Right atrium auricular region (tissue), 2 donors: ENCODE data around the gene ZBTB20. TPM values are rescaled to one million over a fixed set of nuclear protein-coding genes. Genes with fewer than 3 reads are reported as not detected.

Experiments
- DNase-seq: peaks from one replicate; pipeline ENCODE4 v3.0.0-alpha.2; 2019; ENCODE audit warnings: low spot score
- H3K27ac ChIP-seq, 2 donors: fragments of 200-600 bp; sonication (generic); 1 replicate in 1 of 2; 2 replicates in 1 of 2; pipeline ENCODE4 v1.5.1; 2016 to 2019
- H3K27me3 ChIP-seq, 2 donors: fragments of 200-600 bp; sonication (generic); one replicate each; pipeline versions ENCODE4 v1.5.1 to v1.6.0; 2017 to 2019
- H3K36me3 ChIP-seq: fragments of 200-600 bp; sonication (generic); one replicate; pipeline ENCODE4 v1.5.1; 2016
- H3K4me1 ChIP-seq, 2 donors: fragments of 200-600 bp; sonication (generic); one replicate each; pipeline versions ENCODE4 v1.5.1 to v1.6.0; 2017 to 2019
- H3K4me3 ChIP-seq, 2 donors: fragments of 200-600 bp; sonication (generic); 1 replicate in 1 of 2; 2 replicates in 1 of 2; pipeline ENCODE4 v1.5.1; 2017 to 2019; ENCODE audit warnings: mild to moderate bottlenecking in 1 of 2, moderate library complexity in 1 of 2
- H3K9me3 ChIP-seq, 2 donors: fragments of 200-600 bp; sonication (generic); one replicate each; pipeline ENCODE4 v1.5.1; 2019
- total RNA-seq, 2 donors: library from RNA; depleted of rRNA; stranded (reverse); fragments of >200 nt; gene quantifications; one replicate each; pipeline ENCODE4 v1.1.0, GENCODE V29; 2016
- TF ChIP-seq, protein P1 (sequence below), 2 donors: fragments of 200-600 bp; sonication (generic); IDR thresholded peaks; one replicate each; pipeline ENCODE4 v1.5.1; 2019; ENCODE audit warnings: antibody characterized with exemption in 2 of 2

The ZBTB20 gene
- total RNA-seq, 2 donors from 2014 or later, result 84.6 to 90.8 TPM

DNA sequence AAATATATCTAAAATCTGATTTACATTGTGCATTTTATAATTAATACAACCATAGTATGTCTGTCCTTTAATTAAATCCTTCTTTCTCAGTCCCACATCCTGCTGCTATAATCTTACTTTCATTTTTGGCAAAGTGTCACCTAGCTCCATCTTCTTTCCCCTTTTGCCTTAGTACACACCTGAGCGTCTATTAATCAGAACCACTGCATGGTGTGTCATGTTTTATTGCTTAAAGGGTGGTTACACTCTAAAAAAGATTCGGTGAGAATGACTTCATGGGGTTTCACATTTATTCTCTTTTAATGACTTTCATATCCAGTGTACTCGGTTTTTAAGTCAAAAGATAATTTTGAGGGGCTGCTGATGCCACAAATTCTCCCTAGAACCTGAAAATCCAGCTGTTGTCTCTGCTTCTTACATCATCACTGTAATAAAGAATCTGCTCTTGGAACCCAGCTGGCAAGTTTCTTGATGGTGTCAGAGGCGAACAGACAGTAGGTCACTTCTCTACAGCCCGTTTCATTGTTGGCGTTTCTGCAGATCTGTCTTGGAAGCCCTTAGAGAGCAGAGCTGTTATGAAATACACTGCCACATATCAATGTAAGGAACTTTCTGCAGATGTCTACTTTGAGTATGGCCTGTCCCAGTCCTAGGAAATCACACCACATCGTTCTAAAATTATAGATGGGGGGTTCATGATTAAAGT is 753.6 kb downstream of the ZBTB20 start:
- TF ChIP-seq, protein P1, sequence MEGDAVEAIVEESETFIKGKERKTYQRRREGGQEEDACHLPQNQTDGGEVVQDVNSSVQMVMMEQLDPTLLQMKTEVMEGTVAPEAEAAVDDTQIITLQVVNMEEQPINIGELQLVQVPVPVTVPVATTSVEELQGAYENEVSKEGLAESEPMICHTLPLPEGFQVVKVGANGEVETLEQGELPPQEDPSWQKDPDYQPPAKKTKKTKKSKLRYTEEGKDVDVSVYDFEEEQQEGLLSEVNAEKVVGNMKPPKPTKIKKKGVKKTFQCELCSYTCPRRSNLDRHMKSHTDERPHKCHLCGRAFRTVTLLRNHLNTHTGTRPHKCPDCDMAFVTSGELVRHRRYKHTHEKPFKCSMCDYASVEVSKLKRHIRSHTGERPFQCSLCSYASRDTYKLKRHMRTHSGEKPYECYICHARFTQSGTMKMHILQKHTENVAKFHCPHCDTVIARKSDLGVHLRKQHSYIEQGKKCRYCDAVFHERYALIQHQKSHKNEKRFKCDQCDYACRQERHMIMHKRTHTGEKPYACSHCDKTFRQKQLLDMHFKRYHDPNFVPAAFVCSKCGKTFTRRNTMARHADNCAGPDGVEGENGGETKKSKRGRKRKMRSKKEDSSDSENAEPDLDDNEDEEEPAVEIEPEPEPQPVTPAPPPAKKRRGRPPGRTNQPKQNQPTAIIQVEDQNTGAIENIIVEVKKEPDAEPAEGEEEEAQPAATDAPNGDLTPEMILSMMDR (IDR thresholded peaks at IDR 0.05), result no peak
- H3K4me3 ChIP-seq, result no peak overlapping the region
- peaks cover 0 to 18% of the 10 kb centered on the region in 2 donors for H3K4me1 ChIP-seq
- H3K27ac ChIP-seq, result no peak overlapping the region
- H3K36me3 ChIP-seq, result peaks cover 4% of the 10 kb centered on the region
- DNase-seq, result no peak
- H3K9me3 ChIP-seq, result no peaks in the 10 kb centered on the region
- no peaks in the 10 kb centered on the region for H3K27me3 ChIP-seq

DNA sequence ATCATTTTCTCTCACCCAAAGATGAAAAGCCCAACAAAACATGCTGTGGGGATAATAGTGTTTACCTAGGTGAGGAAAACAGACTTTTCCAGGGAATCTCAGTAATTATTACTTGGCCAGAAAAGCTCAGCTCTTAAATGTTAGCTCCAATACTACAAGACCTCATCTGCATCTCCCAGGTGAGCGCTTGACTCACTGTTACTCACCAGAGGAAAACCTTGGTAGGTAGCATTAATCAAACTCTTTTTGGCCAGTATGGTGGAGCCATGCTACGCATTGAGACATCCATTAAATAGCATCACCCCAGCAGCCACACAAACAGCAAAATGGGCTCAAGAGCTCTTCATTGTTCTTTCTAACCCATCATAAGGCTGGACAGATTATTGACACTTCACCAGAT is 754.3 kb downstream of the ZBTB20 start:
- H3K27me3 ChIP-seq, result no peaks in the 10 kb centered on the region
- no peak for DNase-seq
- no peak overlapping the region for H3K27ac ChIP-seq
- no peaks in the 10 kb centered on the region for H3K9me3 ChIP-seq
- H3K4me1 ChIP-seq, result peaks cover 0 to 18% of the 10 kb centered on the region in 2 donors
- TF ChIP-seq, protein P1 (IDR thresholded peaks at IDR 0.05), result no peak
- H3K36me3 ChIP-seq, result peaks cover 11% of the 10 kb centered on the region
- no peak overlapping the region for H3K4me3 ChIP-seq

DNA sequence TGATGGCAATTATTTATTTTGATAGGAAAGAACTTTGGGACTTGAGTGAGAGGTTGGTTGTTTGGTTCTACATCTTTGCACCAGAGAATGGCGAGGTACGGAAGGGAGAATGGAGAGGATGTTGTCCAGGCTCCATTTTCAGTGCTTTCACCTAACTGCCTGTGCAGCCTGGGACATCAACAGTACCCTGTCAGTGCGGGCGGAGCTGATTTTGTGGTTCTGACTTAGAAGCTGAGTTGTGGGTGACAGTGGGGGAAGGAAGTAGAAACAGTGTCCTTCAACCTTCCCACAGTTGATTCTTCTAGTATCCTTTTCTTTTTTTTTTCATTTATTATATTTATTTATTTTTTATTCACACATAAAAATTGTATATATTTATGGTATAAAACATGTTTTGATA is 757.9 kb downstream of the ZBTB20 start:
- Histone ChIP-seq H3K27ac (no peak overlapping the region), H3K4me1 (peaks cover 0 to 17% of the 10 kb centered on the region in 2 donors), H3K27me3 (no peaks in the 10 kb centered on the region), H3K9me3 (no peaks in the 10 kb centered on the region), H3K36me3 (peaks cover 21% of the 10 kb centered on the region), H3K4me3 (no peak overlapping the region)
- TF ChIP-seq, protein P1 (IDR thresholded peaks at IDR 0.05), result no peak
- no peak for DNase-seq

DNA sequence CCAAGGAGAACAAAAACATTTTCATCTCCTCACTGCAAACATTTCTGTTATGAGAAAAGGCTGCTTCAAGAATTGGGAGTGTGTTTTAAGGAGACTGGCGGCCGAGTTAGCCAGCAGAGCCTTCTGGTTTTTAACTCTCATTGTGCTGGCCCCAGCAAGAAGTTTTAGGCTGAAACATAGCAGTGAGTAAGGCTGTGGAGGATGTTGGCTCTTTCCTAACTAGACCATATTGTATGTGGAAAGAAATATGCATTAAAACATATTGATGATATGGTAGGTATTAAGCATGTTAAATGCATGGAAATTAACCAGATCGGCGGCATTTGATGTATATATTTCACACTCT is 762.6 kb downstream of the ZBTB20 start:
- H3K4me3 ChIP-seq, result peak overlapping the region in 1 of 2 donors; percentile 43
- no peak for DNase-seq
- H3K9me3 ChIP-seq, result no peaks in the 10 kb centered on the region
- no peaks in the 10 kb centered on the region for H3K27me3 ChIP-seq
- peaks cover 0 to 34% of the 10 kb centered on the region in 2 donors for H3K4me1 ChIP-seq
- TF ChIP-seq, protein P1 (IDR thresholded peaks at IDR 0.05), result no peak
- peaks cover 29% of the 10 kb centered on the region for H3K36me3 ChIP-seq
- peak overlapping the region; percentile 69 to 81 for H3K27ac ChIP-seq

DNA sequence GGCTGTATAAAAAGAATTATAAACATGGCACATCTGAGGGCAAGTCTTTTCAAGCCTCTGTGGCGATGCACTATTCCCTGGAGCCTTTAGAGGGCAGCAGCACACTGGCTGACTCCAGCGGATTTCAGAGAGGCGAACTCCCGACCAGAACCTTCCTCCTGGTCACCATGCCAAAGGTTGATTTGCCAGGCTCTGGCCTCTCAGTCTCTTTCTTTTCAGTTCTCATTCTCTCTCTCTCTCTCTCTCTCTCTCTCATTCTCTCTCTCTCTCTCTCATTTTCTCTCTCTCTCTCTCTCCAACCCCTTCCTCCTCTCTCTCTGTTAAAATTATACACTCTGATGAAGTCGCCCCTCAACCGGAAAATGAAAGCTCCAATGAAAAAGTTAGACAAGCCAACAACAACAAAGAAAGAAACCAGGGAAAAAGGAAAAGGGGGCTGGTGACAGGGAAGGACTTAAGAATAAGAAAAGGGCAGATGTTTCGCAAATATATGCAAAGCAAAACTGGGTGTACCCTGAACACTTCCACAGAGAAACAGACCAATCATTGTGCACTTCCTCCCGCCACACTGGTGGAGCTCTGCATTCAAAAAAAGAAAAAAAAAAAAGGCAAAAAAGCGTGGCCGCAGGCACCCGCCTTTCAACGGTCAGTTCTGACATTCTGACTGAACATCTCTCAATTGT is 763.1 kb downstream of the ZBTB20 start:
- Histone ChIP-seq H3K4me3 (peak overlapping the region; percentile 27 to 43), H3K36me3 (peaks cover 31% of the 10 kb centered on the region), H3K9me3 (no peaks in the 10 kb centered on the region), H3K4me1 (peaks cover 0 to 38% of the 10 kb centered on the region in 2 donors), H3K27ac (peak overlapping the region; percentile 69 to 81), H3K27me3 (no peaks in the 10 kb centered on the region)
- DNase-seq, result peak; percentile 83
- TF ChIP-seq, protein P1 (IDR thresholded peaks at IDR 0.05), result peak; percentile 92 to 93
